ENCODE measurements around the gene FBXO41.

The FBXO41 gene, protein sequence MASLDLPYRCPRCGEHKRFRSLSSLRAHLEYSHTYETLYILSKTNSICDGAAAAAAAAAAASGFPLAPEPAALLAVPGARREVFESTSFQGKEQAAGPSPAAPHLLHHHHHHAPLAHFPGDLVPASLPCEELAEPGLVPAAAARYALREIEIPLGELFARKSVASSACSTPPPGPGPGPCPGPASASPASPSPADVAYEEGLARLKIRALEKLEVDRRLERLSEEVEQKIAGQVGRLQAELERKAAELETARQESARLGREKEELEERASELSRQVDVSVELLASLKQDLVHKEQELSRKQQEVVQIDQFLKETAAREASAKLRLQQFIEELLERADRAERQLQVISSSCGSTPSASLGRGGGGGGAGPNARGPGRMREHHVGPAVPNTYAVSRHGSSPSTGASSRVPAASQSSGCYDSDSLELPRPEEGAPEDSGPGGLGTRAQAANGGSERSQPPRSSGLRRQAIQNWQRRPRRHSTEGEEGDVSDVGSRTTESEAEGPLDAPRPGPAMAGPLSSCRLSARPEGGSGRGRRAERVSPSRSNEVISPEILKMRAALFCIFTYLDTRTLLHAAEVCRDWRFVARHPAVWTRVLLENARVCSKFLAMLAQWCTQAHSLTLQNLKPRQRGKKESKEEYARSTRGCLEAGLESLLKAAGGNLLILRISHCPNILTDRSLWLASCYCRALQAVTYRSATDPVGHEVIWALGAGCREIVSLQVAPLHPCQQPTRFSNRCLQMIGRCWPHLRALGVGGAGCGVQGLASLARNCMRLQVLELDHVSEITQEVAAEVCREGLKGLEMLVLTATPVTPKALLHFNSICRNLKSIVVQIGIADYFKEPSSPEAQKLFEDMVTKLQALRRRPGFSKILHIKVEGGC

DNA sequence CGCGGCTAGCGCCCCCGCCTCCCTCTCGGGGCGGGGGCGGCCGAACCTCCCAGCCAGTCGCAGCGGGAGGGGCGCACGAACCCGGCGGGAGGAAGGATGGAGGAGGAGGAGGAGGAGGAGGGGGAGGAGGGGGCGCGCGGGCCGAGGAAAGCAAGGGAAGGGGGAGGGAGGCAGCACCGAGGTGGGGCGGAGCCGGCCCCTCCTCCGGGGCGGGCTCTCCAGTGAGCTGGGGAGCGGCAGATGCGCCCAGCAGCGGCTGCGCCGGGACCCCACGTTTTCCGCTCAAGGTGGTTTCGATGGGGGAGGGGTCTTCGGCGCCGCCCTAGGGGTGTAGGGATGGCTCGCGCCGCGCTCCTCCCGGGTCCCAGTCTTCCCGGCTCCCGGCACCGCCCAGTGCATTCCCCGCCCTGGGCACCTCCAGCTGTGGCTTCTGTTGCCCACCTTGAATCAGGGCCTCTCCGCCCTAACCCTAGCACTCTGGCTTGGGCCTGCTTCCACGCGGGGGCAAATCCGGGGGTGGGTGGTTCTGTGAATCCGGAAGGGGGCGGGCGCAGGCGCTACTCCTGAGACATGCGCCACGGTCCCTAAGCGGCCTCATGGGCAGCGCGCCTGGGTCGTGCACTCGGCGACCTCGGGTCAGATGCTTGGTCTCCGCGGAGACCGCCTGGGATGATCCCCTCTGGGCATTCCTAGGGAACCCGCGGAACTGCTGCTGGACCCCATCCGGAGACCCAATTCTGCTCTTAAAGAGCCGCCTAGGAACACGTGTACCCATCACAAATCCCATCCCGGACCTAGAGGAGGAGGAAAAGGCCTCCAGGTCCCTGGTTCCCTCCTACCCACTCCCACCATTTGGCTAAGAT, at the start of gene FBXO41:
FBXO41 (minus strand) TSS at position 183 of the 863 bp plus-strand sequence. CDS start 14,848 bp downstream, outside the sequence.
- DNase-seq, result peak; percentile 51

DNA sequence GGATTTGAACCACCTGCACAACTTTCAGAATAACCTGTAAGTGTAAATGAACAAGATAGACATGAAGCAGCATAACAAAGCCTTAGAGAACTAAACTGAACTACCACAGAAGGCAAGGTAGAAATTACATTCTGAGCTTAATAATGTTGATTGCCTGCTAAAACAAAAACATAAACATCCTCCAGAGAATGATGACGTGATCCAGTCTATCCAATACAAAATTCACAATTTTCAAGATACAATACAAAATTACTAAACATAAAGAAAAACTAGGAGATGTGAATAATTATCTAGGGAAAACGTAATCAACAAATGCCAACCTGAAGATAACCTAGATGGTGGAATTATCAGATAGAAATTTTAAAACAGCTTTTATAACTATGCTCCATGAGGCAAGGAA, 49.8 kb upstream of the FBXO41 start:
- no peak for DNase-seq

DNA sequence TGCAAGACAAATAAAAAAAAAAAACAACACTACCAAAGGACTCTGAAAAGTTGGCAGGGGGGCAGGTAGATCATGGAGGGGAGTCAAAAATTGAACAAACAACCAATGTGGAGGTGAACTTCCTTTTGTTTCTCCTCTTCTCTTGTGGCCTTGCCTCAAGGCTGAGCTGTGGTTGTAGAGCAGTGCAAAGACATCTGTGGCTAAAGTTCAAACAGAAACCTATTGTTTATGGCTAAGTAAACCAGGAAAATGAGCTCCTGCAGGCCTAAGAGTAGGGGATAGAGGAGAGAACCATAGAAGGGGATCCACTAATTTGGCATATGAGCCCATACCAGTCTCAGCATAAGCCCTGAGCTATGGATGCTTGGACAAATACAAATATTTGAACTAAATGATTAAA, 49.3 kb upstream of the FBXO41 start:
- peak; percentile 40 for DNase-seq

DNA sequence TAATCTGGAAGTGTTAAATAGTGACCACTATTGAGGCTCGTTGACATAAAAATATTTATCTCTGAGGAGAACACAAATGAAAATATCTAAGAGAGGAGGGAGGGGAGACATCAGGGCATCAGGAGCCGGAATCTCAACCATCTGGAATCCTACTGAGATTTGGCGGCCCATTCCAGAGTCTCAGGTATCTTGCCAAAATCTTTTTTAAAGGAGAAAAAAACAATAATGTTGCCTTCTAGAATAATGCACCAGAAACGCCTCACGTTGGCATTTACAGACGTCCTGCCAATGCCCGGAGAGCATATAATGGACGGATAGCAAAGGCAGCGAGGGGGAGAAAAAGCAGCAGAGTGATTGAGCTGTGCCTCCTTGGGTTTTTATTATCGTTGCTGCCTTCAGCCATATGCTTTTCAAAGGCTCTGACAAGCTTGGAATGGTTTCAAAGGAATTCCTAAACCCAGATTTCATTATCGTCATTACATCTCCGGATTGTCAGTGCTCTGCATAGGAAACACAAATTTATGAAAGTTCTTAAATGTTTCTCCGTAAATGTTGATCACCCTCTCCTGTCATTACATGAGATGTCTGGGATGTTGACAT, 39.9 kb upstream of the FBXO41 start:
- no peak for DNase-seq

DNA sequence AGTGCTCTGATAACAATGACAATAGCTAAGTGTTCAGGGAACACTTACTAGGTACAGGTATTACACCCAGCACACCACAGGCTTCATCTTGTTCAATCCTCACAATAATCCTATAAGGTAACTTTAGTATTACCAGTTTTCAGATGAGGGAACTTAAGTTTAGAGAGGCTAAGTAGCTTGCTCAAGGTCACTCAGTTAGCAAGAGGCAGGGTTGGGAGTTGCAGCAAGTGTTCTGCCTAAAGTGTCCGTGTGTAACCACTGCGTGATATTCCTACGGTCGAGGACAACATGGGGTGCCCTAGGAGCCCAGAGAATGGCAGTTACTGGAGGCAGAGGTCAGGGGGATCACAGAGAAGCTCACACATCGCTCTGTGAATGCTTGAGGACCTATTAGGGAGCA, 39.3 kb upstream of the FBXO41 start:
- DNase-seq, result no peak

DNA sequence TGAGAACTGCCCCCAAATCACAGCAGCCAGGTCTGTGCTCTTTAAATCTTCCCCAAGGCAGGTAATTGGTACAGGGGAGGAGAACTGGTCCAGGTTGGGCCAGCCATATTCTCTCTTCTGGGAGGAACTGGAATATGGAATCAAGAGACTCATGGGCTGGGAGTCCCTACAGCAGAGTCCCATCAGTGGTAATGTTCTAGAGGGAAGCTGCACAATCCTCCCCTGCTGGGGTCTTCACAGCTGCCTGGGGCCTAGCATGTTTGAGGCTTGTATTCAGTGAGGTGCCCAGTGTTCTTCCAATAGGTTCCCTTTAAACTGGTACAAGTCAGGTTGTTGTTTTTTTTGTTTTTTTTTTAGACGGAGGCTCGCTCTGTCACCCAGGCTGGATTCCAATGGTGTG, 30.2 kb upstream of the FBXO41 start:
- no peak for DNase-seq

DNA sequence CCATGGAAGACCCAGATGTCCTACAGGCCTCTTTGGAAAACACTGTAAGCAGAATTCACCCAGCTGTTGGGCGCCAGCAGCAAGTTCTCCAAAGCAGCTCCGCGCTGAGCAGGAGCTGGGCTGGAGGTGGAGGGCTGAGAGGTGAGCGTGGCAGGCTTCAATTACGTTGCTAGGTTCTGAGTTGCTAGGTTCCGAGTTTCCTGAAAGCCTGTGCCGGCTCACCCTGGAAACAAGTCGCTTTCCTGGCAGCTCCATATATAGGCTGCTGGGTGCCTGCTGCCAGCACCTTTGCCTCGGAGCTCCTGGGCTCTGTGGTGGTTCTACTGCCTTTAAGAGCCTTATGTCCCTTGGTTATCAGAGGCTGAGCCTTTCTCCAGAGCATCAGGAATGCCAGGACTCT, 23.4 kb upstream of the FBXO41 start:
- no peak for DNase-seq

DNA sequence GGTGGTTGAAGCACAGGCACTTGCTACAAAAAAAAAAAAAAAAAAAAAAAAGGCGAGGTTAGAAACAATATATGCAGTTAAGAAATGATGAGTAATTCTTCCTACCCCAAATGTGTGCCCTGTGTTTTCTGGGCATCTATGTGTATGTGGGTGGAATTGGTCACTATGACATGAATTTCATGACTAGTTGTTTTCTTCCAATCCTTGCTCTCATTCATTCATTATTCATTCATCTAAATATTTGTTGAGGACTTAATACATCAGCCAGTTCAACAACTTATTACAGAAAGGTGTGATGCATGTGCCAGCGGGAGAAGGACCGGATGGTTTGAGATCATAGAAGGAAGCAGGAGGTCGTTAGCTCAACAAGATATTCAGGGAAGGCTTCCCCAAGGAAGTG, 17.4 kb upstream of the FBXO41 start:
- DNase-seq, result no peak

DNA sequence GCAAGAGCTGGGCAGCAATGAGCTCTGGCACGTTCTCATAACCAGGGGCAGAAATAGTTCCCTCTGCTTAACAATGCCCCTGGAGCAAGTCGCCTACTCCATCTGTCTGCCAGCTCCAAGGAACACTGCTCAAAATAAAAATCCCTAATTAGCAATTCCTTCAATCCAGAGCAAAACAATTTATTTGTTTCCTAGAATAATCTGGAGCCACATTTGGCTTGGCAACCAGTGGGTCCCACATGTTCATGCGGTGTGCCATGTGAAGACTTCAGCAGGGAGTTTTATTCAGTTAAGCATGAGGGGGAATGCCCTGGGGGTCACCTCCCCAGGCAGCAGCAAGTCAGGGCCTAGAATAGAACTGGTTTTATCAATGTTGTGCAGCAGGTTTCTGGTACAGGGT, 16.6 kb upstream of the FBXO41 start:
- DNase-seq, result no peak

DNA sequence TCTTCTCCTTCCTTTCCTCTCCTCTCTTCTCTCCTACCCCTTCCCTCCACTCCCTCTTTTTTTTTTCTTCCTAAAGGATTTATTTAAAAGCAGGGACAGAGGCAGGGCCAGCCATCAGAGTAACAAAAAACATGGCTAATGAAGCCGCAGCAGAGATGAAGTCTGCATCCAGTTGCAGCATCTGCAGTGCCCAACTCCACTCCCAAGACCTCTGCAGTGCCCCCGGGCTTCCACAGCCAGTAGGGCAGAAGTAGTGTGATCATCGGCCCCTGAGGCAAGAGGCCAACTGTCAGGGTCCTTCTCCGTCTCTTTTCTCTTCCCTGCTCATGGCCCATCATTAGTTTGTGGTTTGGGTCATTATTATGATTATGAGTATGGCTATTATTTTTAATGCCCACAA, 13.3 kb upstream of the FBXO41 start:
- DNase-seq, result no peak

DNA sequence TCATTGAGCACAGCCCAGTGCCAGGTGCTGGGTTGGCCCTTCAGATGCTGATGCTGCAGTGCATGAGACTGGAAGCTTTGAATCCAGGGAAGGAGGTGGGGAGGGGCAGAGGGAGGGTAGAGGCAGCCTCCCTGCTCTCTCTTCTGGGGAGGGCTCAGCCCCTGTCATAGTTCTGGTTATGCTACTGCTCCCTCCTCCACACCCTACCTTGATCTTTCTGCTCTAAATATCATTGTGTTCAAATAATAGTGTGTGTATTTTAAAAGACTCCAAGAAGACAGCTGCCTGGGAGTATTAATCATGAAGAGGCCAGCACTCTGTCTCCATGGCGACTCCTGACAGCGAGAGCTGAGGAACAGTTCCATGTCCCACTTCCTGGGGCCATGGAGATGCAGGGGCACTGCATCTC, 12.9 kb upstream of the FBXO41 start:
- DNase-seq, result peak; percentile 6

DNA sequence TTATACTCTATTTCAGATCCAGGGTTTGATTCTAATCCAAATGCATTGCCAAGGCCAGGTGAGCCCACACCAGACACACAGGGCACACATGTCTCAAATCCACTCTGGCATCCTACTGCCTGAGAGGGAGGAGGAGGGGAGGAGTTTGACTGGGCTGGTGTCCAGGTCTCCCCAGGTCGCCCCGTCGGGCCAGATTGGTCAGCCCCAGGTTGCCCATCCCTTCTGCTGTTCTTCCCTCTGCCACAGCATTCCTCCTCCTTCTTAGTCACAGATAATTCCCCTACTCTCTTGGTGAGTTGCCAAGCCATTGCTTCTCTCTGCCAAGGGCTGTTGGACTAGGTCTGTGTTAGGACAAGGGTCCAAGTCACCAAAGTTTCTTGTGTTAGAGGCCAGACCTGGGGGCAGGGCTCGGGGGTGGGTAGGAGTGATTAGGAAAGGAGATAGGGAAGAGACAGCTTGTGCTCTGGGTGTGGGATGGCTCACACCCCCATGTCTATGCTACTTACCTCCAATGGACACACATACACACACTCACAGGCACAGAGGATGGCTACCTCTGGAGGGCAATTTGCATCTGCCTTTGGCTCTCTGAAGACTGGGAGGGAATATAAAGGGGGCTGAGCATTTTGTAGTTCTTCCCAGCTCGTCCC, 11.6 kb upstream of the FBXO41 start:
- DNase-seq, result no peak

DNA sequence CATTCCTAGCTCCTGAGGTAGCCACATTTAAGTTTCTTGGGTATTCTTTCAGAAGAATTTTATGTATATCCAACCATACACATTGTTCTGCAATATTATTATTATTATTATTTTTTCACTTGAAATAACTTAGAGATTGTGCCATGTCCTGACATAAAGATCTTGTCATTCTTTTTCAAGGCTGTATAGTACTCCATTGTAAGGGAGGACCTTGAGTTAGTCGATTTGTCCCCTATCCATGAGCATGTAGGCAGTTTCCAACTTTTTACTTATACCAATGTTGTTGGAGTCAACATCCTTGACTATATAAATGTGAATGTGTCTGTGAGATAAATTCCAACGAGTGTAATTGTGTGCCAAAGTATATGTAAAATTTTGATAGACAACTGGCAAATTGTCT, 10.0 kb upstream of the FBXO41 start:
- no peak for DNase-seq

DNA sequence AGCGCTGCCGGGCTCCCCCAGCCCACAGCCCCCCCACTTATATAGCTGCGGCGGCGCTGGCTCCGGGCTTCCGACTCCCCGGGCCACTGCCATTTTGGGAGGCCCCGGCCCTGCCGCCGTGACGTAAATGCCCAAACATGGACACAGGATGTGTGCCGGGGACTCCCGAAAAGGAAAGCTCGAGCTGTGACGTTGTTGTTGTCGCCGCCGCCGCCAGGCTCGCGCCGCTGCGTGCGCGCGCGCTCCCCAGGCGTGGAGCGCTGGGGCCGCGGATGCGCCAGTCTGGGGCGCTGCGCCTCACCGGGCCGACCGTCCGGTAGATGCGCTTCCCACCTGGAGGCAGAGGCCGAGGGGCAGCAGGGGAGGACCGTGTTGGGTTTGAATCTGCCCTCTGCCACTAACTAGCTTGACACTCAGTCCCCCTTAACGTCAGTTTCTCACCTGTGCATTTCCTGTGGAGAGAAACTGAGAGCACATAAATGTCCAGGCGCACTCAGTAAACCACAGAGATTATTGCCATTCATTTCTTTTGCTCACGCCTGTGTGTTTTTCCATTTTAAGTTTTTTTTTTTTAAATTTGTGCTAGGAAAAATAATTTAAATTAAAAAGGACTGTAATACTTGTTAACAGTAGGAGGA, 9.4 kb upstream of the FBXO41 start, which contains the start of gene EGR4:
EGR4 (minus strand) TSS at position 15 of the 638 bp plus-strand sequence. CDS start 231 bp downstream, outside the sequence.
- DNase-seq, result peak; percentile 89

DNA sequence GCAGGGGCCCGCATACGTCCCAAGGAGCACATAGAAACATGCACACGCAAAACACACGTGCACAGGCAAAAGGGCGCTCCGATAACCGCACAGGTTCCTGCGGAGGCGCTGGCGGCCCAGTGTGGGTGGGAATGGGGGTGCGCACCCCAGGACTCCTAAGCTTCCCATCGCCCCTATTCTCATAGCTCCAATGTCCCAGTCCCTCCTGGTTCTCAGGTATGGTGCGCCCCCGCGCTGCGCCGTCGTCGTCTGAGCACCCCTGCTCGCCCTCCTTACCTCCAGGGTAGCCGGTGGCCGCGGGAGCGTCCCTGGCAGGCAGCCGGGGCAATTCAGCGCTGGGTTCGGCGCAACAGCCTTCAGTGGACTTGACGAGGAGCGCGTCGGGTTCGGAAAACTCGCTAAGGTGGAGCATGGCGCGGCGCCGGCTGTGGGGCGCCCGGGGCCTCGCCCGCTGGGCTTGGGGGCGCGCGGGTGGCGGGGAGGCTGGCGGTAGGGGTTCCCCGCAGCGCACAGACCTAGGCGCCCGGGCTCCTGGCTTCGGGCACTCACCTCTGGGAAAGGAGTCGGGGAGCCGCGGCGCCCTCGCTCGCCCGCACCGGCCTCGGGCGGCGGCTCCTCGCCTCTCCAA, 8.7 kb upstream of the FBXO41 start:
- DNase-seq, result no peak

DNA sequence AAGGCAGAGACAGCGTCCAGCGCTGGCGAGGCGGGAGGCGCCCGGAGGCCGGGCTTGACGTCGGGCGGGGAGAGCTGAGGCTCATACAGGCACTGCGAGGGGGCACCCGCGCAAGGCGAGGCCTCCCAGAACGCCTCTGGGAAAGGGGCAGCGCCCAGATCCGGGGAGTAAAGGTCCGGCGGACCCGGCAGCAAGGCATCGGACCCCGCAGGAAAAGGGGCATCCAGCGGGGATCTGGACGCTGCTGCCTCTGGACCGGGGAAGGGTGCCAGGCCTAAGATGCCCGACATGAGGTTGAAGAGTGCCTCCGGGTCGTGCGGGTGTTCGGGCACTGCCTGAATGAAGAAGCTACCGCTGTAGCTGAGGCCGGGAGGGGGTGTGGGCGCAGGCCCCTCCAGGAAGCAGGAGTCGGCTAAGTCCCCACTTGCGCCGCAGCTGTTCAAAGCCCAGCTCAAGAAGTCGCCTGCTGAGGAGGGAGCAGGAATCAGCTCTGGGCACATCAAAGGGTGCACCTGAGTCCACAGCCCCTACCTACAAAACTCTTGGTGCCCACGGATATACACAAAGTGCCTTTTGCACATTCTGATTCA, 8.1 kb upstream of the FBXO41 start:
- DNase-seq, result no peak

DNA sequence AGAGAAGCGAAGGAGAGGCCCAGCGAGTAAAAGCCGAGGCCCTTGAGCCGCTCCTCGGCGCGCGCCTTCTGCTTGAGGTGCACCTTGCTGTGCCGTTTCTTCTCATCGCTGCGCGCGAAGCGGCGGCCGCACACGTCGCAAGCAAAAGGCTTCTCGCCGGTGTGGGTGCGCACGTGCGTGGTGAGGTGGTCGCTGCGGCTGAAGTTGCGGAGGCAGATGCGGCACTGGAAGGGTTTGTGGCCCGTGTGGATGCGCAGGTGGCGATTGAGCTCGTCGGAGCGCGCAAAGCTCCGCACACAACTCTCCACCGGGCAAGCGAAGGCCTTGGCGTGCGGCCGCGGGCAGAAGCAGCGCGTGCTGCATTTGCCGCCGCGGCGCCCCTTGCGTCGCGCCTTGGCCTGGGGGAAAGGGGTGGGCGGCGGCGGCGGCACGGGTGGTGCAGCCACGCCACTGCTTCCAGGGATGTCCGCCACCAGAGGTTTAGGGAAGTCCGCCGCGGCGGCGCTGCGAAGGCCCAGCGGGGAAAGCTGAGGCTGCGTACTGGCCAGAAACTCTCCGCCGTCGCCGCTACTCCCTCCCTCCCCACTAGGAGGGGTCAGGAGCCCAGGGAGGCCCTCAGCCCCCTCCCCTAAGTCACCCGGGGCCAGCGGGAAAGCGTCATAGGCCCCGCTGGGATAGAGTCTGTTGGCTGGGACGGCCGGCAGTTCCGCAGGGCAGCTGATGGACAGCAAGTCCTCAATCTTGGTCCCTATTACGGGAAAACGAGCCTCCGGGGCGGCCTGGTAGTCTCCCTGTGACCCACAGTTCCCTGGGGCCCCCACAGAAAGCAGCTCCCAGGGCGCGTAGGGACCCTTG, 7.4 kb upstream of the FBXO41 start:
- DNase-seq, result peak; percentile 28

DNA sequence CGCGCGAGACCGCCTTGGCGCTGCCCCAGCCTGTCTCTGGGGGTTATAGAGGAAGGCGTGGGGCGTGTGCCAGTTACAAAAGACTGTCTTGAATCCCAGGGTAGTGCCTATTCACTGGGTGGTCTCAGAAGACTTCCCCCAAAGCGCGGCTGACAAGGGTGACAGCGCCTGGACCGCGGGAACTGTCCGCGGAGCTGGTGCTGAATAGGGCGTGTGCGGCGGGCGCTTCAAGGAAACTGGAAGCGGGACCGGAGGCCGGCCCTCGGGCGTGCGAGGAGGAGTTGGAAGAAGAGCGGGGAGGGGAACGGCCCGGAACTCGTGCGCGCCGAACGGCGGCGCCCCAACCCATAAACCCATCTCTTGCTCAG, 6.8 kb upstream of the FBXO41 start:
- no peak for DNase-seq

DNA sequence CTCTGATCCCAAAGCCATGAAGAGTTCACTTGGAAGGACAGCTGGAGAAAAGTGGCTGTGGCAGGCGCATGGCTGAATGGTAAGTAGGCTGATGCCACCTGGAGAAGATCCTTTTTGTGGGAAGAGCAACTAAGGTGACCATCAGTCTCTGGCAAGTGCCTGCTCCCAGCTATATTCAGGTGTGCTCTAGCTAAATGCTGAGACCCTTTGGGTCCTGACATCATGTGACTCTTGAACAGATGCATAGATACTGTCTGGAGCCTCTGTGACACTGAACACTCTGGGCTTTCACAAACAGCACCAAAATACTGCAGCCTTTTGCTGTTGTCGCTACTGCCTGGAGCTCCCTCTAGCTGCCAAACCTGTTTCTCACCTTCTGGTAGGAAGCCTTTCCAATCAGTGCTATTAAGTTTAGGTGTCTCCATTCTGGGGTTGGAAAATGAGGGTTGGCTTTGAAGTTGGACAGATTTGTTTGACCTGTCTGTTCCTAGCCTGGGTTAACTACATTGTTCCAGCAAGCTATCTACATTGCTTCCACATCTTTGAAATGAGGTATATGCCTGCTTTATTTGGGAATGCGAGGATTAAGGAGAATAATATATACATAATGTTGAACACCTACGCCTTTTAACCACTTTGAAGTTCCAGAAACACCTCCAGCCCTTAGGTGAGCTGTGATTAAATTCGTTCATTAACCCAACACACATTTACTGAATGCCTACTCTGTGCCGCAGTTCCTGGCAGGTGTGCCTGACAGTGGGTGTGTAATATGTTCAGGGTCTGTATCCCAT, 6.0 kb upstream of the FBXO41 start:
- peak; percentile 28 for DNase-seq
